ENCODE measurements around the gene TSPYL1.

TSPYL1 gene

DNA sequence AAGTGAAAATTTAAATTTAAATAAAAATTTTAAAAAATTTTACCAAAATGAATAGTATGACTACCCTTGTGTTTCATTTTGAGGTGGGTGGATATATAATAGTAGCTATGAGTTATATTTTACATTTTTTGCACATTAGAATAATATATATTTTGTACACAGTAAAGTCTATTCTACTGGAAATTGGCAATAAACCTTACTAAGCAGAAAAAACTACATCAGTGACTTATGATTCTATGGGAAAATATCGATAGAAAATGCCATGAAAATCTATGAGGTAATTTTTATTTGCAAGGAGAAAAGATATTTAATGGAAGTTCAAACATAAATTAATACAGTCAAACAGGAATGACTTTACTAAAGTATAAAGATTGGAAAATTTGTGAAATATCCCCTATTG is 23.0 kb downstream of the TSPYL1 start:
- DNase-seq = no peak

DNA sequence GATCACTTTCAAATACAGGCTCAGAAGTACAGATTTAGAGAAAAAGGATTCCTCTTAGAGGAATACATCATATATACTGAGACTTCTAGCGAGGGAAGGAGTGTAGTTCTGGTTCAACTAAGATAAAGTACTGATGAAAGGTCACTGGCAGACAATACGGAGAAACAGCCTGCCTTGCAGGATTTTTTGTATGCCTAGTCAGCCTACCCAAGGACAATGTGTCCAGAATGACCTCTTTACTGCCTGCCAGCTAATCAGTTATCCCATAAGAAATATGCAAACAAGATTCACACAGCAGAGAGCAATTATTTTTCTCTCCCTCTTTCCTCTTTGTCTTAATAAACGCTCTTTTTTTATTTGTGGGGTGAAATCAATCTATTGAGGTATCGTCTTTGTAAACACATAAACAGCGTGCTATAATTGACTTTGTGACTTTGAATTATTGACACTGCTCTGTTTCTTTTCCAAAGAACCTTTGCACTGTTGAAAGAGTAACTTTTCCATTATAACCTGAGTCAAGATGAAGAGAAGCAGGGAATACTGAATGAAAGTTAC is 24.4 kb downstream of the TSPYL1 start:
- no peak for DNase-seq

DNA sequence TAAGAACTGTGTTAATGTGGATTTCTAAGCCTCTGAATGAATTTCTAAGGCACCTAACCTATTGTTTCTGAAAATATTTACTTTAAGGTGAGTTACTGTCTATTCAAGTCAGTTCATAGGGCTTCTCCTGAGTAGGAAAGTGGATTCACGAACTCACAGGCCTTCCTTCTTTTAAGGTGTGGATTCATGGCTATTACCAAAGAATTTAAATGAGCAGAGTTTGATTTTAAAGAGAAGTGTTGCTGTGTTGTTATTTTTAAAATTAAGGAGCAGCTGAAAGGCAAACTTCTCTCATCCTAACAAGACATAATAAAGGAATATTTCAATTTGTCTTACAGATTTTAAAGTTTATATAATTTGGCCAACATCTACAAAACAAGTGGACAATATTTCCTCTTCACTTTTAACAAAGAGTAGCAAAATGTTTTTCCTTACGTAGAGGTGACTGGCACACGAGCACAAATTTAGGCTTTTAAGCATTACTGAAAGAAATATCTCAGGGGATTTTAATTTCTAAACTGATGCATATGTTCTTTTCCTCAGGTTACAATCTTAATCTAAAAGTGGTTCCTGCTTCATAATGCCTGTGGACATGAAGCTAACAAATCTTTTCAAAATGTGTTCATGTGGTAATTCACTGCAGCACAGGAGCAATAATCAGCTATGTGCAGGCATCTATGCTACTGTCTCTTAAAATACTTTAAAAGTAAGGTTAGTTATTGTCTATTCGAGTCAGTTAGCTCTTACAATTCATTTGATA is 25.3 kb downstream of the TSPYL1 start:
- no peak for DNase-seq

DNA sequence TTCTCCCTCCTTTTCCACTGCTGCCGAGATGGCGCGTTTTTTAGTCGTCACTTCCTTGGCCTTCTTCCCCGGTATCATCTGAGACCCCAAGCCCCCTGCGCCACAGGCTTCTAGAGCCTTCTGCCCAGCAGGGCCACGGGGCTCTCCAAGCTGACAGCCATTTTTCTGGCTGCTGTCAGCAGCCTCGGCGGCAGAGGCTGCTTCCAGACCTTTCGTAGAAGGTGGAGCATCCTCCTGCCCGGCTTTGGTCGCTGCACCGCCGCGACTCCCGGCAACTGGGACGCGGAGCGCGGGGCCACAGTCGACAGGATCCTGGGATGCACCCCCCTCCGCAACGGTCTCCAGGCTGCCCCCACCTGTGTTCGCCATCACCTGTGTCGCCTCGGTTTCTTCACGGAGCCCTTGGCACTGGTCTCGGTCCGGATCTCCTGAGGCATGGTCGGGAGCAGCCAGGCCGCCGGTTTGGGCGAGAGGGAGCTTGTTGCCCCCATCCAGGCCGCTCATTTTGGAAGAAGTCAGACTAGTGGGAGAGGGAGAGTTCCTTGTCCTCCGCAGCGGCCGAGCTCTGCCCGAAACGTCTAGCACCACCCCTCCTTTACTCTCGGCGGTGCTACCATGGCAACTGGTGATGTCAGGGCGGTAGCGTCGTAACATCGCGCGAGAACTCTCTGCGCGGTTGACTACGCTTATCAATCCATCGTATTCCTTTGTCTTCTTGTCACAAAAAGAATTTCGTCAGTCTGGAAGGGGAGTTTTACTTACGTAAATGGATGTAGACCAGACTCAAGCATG is 26.0 kb downstream of the TSPYL1 start, which contains the start of gene TSPYL4:
Gene TSPYL4 (minus strand): TSS at position 571 of the 792 bp plus-strand sequence. CDS start 67 bp downstream, at position 504.
- DNase-seq = peak; percentile 88 to 96

DNA sequence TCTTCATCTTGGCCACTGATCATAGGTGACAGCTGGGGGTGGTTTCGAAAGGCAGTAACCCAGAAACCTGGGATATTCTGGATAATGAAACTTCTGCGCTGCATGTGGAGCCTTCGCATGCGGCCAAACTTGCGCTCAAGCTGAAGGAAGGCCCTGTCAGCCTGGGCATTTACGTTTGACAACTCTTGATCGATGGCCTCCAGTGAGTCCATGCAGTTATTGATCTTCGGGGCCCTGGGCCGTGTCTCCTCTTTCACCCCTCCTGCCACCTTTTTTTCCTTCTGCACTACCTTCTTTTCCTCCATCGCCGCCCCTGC is 26.6 kb downstream of the TSPYL1 start:
- DNase-seq = no peak

DNA sequence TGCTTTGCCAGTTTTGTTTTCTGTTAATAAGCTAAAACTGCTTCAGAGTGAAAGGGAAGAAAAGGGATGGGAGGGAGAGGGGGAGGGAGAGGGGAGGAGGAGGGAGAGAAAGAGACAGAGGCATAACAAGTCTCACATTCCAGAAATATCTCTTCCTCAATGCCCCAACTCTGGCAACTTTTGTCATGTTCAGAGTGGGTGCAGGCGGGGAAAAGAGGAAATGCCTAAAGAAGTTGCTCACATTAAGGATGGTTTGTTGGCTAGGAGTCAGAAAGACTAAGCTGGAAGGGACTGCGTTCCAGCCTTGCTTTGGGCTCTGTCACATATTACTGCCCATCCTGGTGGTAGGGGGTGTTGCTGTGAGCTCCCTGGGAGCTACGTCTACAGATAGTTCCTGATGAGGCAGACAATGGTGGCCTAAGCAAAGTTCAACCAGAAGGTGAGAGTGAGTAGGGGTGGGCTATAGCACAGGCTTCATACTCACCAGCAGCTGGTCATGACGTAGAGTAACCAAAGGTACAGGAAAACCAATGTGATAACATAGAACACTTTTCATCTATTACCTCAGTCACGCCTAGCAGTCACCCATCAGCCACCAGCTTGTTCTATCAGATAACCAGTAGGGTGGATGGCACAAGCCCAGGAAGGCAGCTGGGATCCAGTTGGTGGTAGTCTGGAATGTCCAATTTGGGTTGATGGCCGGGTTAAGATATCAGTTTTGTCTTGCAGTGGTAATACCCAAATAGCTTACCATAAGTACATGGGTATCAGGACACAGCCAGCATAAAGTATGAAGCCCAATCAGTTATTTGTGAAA is 28.0 kb downstream of the TSPYL1 start:
- no peak for DNase-seq

DNA sequence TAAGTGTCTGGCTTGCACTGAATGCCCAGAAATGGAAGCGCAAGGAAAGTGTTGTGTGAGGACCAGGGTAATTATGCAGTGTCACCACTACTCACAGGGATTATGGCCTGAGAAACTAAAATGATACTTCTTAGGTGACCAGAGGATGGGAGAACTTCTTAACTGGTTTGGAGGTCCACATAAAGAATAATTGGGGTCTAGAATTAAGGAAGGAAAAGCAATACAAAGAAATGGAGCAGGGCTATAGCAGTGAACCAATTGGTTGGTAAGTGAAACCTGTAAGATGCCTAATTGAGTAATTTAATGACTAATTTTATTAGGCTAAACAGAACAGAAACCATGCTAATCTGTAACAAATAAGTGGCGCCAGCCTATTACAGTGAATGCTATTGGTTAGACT is 31.2 kb downstream of the TSPYL1 start:
- DNase-seq = no peak

DNA sequence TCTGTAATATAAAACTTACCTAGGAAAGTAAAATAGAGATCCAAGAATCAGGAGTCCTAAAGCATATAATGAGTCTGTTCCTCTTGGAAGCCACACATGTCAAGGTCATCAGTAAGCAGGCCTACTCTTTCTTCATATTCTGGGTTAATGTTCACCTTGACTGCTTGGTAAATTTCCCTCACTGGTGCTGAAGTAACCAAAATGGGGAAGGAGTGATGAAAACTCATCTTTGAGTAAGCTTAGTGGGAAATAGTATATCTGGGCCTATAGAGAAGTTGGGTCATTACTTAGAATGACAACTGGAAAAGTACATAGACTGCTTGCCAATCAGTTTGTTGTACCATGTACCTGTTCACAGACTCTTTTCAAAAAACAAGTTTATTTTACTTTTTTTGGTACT is 32.4 kb downstream of the TSPYL1 start:
- DNase-seq = no peak

DNA sequence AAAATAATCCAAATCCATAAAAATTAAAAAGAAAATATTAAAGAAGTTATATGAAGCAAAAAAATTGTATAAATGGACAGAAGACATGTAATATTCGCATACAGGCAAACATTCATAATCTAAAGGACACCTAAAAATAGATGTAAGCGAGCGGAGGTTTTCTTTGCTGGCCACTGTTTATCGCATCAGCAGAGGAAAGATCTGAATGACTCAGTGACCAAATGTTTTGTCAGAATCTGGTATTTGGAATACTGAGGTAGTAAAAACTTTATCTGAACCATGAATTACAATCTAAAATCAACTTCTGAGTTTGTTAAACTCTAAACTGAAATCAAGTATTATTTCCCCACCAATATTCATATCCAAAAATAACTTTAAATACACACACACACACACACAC is 33.6 kb downstream of the TSPYL1 start:
- DNase-seq = no peak

DNA sequence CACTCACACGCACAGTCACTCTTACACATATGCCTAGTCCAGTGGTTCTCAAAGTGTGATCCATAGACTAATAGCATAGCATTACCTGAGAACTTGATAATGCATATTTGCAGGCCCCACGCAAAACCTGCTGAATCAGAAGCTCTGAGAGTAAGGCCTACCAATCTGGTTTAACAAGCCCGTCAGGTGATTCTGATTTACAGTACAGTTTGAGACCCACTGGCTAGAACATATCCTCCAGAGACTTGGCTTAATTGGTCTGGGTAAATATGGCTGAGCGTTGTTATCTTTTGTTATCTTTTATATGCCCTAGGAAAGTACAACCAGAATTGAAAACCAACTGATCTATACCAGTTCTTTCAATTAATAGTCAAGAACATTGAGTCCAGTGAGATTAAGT is 35.4 kb downstream of the TSPYL1 start:
- no peak for DNase-seq

DNA sequence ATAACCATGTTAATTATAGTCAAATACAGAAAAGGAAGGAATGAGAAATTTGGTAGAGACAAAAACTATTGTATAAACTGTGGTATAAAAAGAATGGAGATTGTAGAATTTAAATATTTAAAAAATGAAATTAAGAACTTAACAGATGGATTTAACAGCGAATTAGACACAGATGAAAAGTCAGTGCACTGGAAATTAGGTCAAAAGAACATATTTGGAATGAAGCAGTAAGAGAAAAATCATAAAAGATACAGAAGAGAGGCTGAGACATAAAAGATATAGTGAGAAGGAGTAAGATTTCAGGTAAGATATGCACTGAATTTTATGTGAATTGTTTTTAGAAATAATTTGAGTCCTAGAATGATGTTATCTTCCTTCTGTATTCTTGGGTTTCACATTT is 39.9 kb downstream of the TSPYL1 start:
- DNase-seq = no peak

DNA sequence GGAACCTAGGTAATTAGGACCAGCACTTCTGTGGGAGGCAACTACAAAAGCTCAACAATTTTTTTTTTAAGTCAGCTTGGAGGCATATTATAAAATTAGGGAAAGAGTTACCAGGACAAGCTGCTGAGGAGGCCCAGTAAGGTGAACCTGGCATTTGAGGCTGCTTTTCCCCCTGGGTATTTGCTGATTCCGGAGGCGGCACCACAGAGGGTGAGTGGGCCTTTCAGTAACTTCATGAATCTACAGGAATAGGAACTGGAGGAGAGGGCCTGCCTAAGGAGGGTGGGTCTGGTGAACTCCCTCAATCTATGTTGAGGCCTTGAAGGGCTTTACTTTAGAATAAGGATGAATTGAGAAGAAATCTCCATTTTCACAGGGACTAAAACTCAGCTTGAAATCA is 40.5 kb downstream of the TSPYL1 start:
- no peak for DNase-seq

DNA sequence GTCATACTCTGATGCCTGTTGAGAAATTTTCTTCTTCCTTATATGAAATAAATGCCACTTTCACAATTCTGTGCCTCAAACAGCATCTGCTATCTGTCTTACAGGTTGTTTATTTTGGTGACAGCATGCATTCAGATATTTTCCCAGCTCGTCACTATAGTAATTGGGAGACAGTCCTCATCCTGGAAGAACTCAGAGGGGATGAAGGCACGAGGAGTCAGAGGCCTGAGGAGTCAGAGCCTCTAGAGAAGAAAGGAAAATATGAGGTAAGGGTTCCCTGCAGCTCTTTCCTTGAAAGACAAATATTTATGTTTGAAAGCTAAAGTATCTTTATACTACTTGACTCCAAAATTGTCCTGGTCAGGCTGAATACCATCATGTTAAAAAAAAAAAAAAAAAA is 41.6 kb downstream of the TSPYL1 start:
- no peak for DNase-seq

DNA sequence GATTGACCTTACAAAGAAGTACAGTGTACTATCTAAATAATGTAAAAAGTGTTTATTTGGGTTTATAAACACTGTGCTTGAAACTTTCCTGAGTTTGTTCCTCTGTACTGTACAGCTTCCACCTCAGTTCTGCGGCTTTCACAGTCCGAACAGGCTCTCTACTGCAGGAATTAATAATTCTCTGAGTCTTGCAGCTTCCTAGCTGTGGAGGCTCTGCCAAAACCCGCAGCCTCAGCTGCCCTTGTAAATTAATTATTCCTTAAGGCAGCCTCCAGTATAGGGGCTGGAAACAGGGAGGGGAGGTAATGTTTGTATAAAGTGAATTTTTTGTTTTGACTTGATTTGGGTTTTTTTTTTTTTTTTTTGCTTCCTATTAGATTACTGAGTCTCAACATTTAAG is 45.0 kb downstream of the TSPYL1 start:
- DNase-seq = no peak

DNA sequence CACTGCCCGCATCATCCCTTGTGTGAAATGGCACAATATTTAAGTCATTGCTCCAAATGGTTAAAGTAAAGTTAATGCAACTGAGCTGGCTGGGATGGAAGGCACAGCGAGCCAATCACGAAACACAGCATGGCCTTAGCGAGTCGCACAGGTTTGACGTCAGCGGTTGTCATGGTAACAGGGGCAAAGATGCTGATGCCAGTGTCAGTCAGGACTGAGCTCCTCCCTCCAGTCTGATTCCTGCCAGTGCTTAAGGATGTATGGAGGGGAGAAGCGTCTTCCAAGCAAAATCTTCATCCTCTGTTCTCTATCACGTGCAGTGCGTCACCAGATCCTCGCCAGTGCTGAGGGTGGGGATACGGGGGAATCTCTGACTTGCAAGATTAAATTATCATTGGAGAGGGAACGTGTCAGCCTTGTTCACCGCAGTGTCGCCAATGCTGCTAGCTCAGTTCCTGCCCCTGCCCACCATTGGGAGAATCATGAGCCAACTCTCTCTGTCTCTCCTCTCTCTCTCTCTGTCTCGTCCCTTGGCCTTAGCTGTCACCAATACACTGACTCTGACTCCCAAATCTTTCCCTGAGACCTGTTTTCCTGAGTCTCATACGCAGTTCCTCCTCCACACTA is 50.3 kb downstream of the TSPYL1 start:
- DNase-seq = peak; percentile 88 to 93
